ENCODE data around the gene STK11.

DNA sequence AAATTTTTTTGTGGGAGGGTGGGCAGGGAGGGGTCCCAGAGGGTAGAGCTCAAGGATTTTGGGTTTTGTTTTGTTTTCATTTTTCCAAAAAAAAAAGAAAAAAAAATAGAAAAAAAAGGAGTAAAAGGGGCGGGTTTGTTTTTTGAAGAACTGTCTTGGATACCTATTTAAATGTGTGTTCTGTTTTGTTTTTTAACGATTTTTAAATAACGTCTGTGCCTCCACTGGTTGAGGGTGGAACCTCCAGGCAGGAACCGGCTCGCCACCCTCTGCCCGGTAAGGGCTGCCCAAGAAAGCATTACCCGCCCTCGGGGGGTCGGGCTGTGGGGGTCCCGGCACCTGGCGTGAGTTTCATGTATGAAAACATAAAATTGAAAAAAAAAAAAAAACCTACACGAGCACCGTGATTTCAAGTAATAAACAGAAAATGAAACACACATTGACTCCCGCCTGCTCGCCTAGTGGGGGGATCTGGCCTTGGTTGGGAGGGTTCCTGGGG is 53.2 kb downstream of the STK11 start:
- TF ChIP-seq POLR2A (IDR thresholded peaks at IDR 0.05) (no peak), EP300 (IDR thresholded peaks at IDR 0.05) (no peak)
- TF ChIP-seq, protein P1, sequence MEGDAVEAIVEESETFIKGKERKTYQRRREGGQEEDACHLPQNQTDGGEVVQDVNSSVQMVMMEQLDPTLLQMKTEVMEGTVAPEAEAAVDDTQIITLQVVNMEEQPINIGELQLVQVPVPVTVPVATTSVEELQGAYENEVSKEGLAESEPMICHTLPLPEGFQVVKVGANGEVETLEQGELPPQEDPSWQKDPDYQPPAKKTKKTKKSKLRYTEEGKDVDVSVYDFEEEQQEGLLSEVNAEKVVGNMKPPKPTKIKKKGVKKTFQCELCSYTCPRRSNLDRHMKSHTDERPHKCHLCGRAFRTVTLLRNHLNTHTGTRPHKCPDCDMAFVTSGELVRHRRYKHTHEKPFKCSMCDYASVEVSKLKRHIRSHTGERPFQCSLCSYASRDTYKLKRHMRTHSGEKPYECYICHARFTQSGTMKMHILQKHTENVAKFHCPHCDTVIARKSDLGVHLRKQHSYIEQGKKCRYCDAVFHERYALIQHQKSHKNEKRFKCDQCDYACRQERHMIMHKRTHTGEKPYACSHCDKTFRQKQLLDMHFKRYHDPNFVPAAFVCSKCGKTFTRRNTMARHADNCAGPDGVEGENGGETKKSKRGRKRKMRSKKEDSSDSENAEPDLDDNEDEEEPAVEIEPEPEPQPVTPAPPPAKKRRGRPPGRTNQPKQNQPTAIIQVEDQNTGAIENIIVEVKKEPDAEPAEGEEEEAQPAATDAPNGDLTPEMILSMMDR (IDR thresholded peaks at IDR 0.05): no peak
